ENCODE measurements around the gene OR2W1.
A peak's percentile ranks its signal among the peaks of the same experiment; 100 is the strongest.

OR2W1 gene

GRCh38 chr6:29071831-29072723, 27.1 kb upstream of the OR2W1 start:
- TF ChIP-seq ZNF70 (CRISPR knock-in tag; IDR thresholded peaks at IDR 0.05) = no peak
- no peak for TF ChIP-seq TOX (CRISPR knock-in tag; IDR thresholded peaks at IDR 0.05; ENCODE audit: borderline replicate concordance)
- TF ChIP-seq GLIS3 (CRISPR knock-in tag; IDR thresholded peaks at IDR 0.05) = no peak
- no peak for TF ChIP-seq ZFP3 (CRISPR knock-in tag; IDR thresholded peaks at IDR 0.05)
- no peak for TF ChIP-seq OSR1 (CRISPR knock-in tag; IDR thresholded peaks at IDR 0.05)
- TF ChIP-seq ZFP30 (CRISPR knock-in tag; IDR thresholded peaks at IDR 0.05) = no peak
- TF ChIP-seq RARB (CRISPR knock-in tag; IDR thresholded peaks at IDR 0.05) = no peak
- TF ChIP-seq TCF4 (CRISPR knock-in tag; IDR thresholded peaks at IDR 0.05; ENCODE audit: borderline replicate concordance) = no peak
- no peak for TF ChIP-seq ZNF565 (CRISPR knock-in tag; conservative IDR thresholded peaks at IDR 0.05; ENCODE audit: low read depth)
- TF ChIP-seq PATZ1 (CRISPR knock-in tag; IDR thresholded peaks at IDR 0.05; ENCODE audit: borderline replicate concordance) = no peak
- no peak for TF ChIP-seq ISL1 (CRISPR knock-in tag; IDR thresholded peaks at IDR 0.05)
- no peak for TF ChIP-seq BACH2 (CRISPR knock-in tag; IDR thresholded peaks at IDR 0.05; ENCODE audit: borderline replicate concordance)
- no peak for TF ChIP-seq ZC3H10 (CRISPR knock-in tag; IDR thresholded peaks at IDR 0.05)
- no peak for TF ChIP-seq CREB5 (CRISPR knock-in tag; IDR thresholded peaks at IDR 0.05; ENCODE audit: low read depth)
- TF ChIP-seq ZNF8 (CRISPR knock-in tag; IDR thresholded peaks at IDR 0.05) = no peak
- no peak for TF ChIP-seq ESRRG (CRISPR knock-in tag; IDR thresholded peaks at IDR 0.05)
- no peak for TF ChIP-seq CSDC2 (CRISPR knock-in tag; IDR thresholded peaks at IDR 0.05)
- TF ChIP-seq SNAI2 (CRISPR knock-in tag; IDR thresholded peaks at IDR 0.05) = no peak
- TF ChIP-seq TSHZ2 (CRISPR knock-in tag; IDR thresholded peaks at IDR 0.05) = no peak
- no peak for TF ChIP-seq PPARA (CRISPR knock-in tag; IDR thresholded peaks at IDR 0.05; ENCODE audit: borderline replicate concordance)
- ATAC-seq = peak; percentile 95

GRCh38 chr6:29051680-29052079, 6.7 kb upstream of the OR2W1 start:
- no peak for ATAC-seq

More at GRCh38 chr6:29051680-29052079, 6.7 kb upstream of the OR2W1 start:
- TF ChIP-seq CSDC2 (CRISPR knock-in tag; IDR thresholded peaks at IDR 0.05) (no peak), GLIS3 (CRISPR knock-in tag; IDR thresholded peaks at IDR 0.05) (no peak), TOX (CRISPR knock-in tag; IDR thresholded peaks at IDR 0.05; ENCODE audit: borderline replicate concordance) (no peak), ZNF8 (CRISPR knock-in tag; IDR thresholded peaks at IDR 0.05) (no peak), ZNF70 (CRISPR knock-in tag; IDR thresholded peaks at IDR 0.05) (no peak), TSHZ2 (CRISPR knock-in tag; IDR thresholded peaks at IDR 0.05) (no peak), POU6F1 (CRISPR knock-in tag; IDR thresholded peaks at IDR 0.05; ENCODE audit: borderline replicate concordance, low read depth) (no peak), ESRRG (CRISPR knock-in tag; IDR thresholded peaks at IDR 0.05) (no peak), PPARA (CRISPR knock-in tag; IDR thresholded peaks at IDR 0.05; ENCODE audit: borderline replicate concordance) (no peak), ISL1 (CRISPR knock-in tag; IDR thresholded peaks at IDR 0.05) (no peak), CSRNP3 (CRISPR knock-in tag; IDR thresholded peaks at IDR 0.05) (no peak), RARB (CRISPR knock-in tag; IDR thresholded peaks at IDR 0.05) (no peak), PATZ1 (CRISPR knock-in tag; IDR thresholded peaks at IDR 0.05; ENCODE audit: borderline replicate concordance) (no peak), SNAI2 (CRISPR knock-in tag; IDR thresholded peaks at IDR 0.05) (no peak), BACH2 (CRISPR knock-in tag; IDR thresholded peaks at IDR 0.05; ENCODE audit: borderline replicate concordance) (no peak), TCF4 (CRISPR knock-in tag; IDR thresholded peaks at IDR 0.05; ENCODE audit: borderline replicate concordance) (no peak), ZNF565 (CRISPR knock-in tag; conservative IDR thresholded peaks at IDR 0.05; ENCODE audit: low read depth) (no peak), ZFP30 (CRISPR knock-in tag; IDR thresholded peaks at IDR 0.05) (no peak), OSR1 (CRISPR knock-in tag; IDR thresholded peaks at IDR 0.05) (no peak)
